ENCODE results near the gene SMG6. TPM values are rescaled to one million over a fixed set of nuclear protein-coding genes. Genes with fewer than 3 reads are reported as not detected.
A peak's percentile ranks its signal among the peaks of the same experiment; 100 is the strongest.

The SMG6 gene
- total RNA-seq, 1 experiment from 2014 or later: 25.6 TPM

DNA sequence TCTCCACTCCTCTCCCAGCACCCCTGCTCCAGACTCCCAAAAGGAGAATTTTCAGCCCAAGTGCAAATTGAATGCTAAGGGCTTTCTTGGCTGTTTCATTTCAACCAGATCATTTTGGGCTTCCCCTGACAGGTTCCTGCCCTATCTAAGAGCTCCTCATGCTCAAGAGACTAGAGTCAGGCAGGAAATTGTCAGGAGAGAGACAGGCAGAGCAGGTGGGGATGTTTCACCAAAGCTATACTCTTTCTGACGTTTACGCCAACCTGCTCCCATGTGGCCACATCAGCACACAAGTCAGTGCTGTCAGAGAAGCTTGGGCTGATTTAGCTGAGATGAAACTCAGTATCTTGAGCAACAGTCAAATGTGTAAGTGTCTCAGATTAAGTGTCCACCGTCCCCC is 217.3 kb downstream of the SMG6 start (continued):
- TF ChIP-seq, protein P1, sequence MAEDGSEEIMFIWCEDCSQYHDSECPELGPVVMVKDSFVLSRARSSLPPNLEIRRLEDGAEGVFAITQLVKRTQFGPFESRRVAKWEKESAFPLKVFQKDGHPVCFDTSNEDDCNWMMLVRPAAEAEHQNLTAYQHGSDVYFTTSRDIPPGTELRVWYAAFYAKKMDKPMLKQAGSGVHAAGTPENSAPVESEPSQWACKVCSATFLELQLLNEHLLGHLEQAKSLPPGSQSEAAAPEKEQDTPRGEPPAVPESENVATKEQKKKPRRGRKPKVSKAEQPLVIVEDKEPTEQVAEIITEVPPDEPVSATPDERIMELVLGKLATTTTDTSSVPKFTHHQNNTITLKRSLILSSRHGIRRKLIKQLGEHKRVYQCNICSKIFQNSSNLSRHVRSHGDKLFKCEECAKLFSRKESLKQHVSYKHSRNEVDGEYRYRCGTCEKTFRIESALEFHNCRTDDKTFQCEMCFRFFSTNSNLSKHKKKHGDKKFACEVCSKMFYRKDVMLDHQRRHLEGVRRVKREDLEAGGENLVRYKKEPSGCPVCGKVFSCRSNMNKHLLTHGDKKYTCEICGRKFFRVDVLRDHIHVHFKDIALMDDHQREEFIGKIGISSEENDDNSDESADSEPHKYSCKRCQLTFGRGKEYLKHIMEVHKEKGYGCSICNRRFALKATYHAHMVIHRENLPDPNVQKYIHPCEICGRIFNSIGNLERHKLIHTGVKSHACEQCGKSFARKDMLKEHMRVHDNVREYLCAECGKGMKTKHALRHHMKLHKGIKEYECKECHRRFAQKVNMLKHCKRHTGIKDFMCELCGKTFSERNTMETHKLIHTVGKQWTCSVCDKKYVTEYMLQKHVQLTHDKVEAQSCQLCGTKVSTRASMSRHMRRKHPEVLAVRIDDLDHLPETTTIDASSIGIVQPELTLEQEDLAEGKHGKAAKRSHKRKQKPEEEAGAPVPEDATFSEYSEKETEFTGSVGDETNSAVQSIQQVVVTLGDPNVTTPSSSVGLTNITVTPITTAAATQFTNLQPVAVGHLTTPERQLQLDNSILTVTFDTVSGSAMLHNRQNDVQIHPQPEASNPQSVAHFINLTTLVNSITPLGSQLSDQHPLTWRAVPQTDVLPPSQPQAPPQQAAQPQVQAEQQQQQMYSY (CRISPR knock-in tag; IDR thresholded peaks at IDR 0.05): no peak
- TF ChIP-seq, protein P2, sequence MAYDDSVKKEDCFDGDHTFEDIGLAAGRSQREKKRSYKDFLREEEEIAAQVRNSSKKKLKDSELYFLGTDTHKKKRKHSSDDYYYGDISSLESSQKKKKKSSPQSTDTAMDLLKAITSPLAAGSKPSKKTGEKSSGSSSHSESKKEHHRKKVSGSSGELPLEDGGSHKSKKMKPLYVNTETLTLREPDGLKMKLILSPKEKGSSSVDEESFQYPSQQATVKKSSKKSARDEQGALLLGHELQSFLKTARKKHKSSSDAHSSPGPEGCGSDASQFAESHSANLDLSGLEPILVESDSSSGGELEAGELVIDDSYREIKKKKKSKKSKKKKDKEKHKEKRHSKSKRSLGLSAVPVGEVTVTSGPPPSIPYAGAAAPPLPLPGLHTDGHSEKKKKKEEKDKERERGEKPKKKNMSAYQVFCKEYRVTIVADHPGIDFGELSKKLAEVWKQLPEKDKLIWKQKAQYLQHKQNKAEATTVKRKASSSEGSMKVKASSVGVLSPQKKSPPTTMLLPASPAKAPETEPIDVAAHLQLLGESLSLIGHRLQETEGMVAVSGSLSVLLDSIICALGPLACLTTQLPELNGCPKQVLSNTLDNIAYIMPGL (CRISPR knock-in tag; IDR thresholded peaks at IDR 0.05): no peak
- TF ChIP-seq, protein P3, sequence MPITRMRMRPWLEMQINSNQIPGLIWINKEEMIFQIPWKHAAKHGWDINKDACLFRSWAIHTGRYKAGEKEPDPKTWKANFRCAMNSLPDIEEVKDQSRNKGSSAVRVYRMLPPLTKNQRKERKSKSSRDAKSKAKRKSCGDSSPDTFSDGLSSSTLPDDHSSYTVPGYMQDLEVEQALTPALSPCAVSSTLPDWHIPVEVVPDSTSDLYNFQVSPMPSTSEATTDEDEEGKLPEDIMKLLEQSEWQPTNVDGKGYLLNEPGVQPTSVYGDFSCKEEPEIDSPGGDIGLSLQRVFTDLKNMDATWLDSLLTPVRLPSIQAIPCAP (CRISPR knock-in tag; IDR thresholded peaks at IDR 0.05): no peak
- TF ChIP-seq ZNF671 (CRISPR knock-in tag; IDR thresholded peaks at IDR 0.05): no peak
- TF ChIP-seq, protein P4, sequence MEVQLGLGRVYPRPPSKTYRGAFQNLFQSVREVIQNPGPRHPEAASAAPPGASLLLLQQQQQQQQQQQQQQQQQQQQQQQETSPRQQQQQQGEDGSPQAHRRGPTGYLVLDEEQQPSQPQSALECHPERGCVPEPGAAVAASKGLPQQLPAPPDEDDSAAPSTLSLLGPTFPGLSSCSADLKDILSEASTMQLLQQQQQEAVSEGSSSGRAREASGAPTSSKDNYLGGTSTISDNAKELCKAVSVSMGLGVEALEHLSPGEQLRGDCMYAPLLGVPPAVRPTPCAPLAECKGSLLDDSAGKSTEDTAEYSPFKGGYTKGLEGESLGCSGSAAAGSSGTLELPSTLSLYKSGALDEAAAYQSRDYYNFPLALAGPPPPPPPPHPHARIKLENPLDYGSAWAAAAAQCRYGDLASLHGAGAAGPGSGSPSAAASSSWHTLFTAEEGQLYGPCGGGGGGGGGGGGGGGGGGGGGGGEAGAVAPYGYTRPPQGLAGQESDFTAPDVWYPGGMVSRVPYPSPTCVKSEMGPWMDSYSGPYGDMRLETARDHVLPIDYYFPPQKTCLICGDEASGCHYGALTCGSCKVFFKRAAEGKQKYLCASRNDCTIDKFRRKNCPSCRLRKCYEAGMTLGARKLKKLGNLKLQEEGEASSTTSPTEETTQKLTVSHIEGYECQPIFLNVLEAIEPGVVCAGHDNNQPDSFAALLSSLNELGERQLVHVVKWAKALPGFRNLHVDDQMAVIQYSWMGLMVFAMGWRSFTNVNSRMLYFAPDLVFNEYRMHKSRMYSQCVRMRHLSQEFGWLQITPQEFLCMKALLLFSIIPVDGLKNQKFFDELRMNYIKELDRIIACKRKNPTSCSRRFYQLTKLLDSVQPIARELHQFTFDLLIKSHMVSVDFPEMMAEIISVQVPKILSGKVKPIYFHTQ (CRISPR knock-in tag; IDR thresholded peaks at IDR 0.05): no peak
- TF ChIP-seq SOX15 (CRISPR knock-in tag; IDR thresholded peaks at IDR 0.05): no peak
- TF ChIP-seq, protein P5, sequence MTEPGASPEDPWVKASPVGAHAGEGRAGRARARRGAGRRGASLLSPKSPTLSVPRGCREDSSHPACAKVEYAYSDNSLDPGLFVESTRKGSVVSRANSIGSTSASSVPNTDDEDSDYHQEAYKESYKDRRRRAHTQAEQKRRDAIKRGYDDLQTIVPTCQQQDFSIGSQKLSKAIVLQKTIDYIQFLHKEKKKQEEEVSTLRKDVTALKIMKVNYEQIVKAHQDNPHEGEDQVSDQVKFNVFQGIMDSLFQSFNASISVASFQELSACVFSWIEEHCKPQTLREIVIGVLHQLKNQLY (CRISPR knock-in tag; IDR thresholded peaks at IDR 0.05): no peak
- TF ChIP-seq, protein P6, sequence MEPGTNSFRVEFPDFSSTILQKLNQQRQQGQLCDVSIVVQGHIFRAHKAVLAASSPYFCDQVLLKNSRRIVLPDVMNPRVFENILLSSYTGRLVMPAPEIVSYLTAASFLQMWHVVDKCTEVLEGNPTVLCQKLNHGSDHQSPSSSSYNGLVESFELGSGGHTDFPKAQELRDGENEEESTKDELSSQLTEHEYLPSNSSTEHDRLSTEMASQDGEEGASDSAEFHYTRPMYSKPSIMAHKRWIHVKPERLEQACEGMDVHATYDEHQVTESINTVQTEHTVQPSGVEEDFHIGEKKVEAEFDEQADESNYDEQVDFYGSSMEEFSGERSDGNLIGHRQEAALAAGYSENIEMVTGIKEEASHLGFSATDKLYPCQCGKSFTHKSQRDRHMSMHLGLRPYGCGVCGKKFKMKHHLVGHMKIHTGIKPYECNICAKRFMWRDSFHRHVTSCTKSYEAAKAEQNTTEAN (CRISPR knock-in tag; IDR thresholded peaks at IDR 0.05): no peak
- TF ChIP-seq ELF4 (CRISPR knock-in tag; IDR thresholded peaks at IDR 0.05; ENCODE audit: low read depth): no peak
- no peak for TF ChIP-seq SMAD4 (CRISPR knock-in tag; IDR thresholded peaks at IDR 0.05)

DNA sequence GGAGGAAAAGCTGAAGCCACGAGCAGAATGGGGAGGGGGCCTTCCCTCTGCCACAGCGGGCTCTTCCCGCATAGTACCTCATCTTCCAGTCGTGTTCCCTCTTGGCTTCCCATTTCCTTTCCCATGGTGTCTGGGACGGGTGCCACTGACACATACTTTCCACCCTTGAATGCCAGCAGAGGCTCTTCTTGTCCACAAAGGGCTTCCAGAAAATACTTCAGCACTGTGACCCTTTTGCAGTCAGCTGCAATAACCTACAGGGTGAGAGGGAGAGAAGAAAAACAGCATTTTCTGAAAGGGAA is 218.0 kb downstream of the SMG6 start:
- H3K27ac Mint-ChIP-seq: peak overlapping the region; percentile 59; the same call in 1 of the 2 replicates

More for the DNA sequence above, 218.0 kb downstream of the SMG6 start:
- Mint-ChIP-seq H3K36me3 (peaks cover 4% of the 10 kb centered on the region; the same call in 1 of the 2 replicates), H3K9me3 (no peaks in the 10 kb centered on the region), H3K4me1 (peaks cover 21% of the 10 kb centered on the region), H3K27me3 (ENCODE audit: low read depth) (no peaks in the 10 kb centered on the region), H3K4me3 (no peak overlapping the region)
- CTCF ChIA-PET: interaction anchor here (1.5 to 2.6 kb wide), 3 partner anchors 10 to 30 kb away, joined by 6 to 8 read pairs (median 6); partner anchors contain the start of gene HIC1
- ATAC-seq (no peak), DNase-seq (ENCODE audit: low spot score) (no peak)
- no peak for TF ChIP-seq ELF4 (CRISPR knock-in tag; IDR thresholded peaks at IDR 0.05; ENCODE audit: low read depth)
- no peak for TF ChIP-seq SMAD4 (CRISPR knock-in tag; IDR thresholded peaks at IDR 0.05)
- TF ChIP-seq, protein P7, sequence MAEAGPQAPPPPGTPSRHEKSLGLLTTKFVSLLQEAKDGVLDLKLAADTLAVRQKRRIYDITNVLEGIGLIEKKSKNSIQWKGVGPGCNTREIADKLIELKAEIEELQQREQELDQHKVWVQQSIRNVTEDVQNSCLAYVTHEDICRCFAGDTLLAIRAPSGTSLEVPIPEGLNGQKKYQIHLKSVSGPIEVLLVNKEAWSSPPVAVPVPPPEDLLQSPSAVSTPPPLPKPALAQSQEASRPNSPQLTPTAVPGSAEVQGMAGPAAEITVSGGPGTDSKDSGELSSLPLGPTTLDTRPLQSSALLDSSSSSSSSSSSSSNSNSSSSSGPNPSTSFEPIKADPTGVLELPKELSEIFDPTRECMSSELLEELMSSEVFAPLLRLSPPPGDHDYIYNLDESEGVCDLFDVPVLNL (CRISPR knock-in tag; IDR thresholded peaks at IDR 0.05; ENCODE audit: borderline replicate concordance, low read depth): no peak
- no peak for TF ChIP-seq NR2C2 (CRISPR knock-in tag; IDR thresholded peaks at IDR 0.05)
- no peak for TF ChIP-seq TEAD4 (CRISPR knock-in tag; IDR thresholded peaks at IDR 0.05)
- no peak for TF ChIP-seq NFATC4 (CRISPR knock-in tag; IDR thresholded peaks at IDR 0.05)
- TF ChIP-seq, protein P8, sequence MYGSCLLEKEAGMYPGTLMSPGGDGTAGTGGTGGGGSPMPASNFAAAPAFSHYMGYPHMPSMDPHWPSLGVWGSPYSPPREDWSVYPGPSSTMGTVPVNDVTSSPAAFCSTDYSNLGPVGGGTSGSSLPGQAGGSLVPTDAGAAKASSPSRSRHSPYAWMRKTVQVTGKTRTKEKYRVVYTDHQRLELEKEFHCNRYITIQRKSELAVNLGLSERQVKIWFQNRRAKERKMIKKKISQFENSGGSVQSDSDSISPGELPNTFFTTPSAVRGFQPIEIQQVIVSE (CRISPR knock-in tag; IDR thresholded peaks at IDR 0.05; ENCODE audit: borderline replicate concordance): no peak
- TF ChIP-seq NFYB (CRISPR knock-in tag; conservative IDR thresholded peaks at IDR 0.05; ENCODE audit: low read depth): no peak
- TF ChIP-seq, protein P9, sequence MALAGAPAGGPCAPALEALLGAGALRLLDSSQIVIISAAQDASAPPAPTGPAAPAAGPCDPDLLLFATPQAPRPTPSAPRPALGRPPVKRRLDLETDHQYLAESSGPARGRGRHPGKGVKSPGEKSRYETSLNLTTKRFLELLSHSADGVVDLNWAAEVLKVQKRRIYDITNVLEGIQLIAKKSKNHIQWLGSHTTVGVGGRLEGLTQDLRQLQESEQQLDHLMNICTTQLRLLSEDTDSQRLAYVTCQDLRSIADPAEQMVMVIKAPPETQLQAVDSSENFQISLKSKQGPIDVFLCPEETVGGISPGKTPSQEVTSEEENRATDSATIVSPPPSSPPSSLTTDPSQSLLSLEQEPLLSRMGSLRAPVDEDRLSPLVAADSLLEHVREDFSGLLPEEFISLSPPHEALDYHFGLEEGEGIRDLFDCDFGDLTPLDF (CRISPR knock-in tag; IDR thresholded peaks at IDR 0.05): no peak
- TF ChIP-seq, protein P3 (CRISPR knock-in tag; IDR thresholded peaks at IDR 0.05): no peak
- POLR2A ChIA-PET: no interaction called here

Data from WTC11 (cell line).